ENCODE data around the gene RFX7.

- TF ChIP-seq GATA2 (IDR thresholded peaks at IDR 0.05; ENCODE audit: low read depth, low read length) (no peak), GATA3 (IDR thresholded peaks at IDR 0.05; ENCODE audit: low read depth, low read length) (no peak)
These were observed 7.8 kb upstream of the RFX7 start for GRCh38 chr15:56251315-56252095.

All from SH-SY5Y (cell line).